ENCODE data around the gene COPB1.

DNA sequence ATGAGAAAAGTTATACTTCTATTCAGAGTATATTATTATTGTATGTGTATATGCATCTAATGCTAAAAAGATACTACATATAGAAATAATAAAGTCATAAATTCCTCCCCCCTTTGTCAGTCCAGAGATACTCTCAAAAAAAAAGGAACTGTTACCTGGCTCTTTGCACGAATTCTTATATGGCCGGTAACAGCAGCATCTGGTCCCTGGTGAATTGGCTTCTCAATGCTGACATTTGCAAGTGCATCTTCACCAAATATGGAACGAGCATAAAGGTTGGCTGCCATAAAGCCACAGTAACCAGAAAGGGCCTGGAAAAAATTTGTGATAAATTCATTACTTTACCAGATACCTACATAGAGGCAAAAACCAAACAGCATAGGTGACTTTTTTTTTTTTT is 41.2 kb downstream of the COPB1 start:
- TF ChIP-seq CTCF (IDR thresholded peaks at IDR 0.05) (no peak), POLR2A (IDR thresholded peaks at IDR 0.05) (no peak), POLR2AphosphoS5 (IDR thresholded peaks at IDR 0.05) (no peak)
